PC-3 (cell line): ENCODE data around the gene TM4SF4.

Experiments
- CTCF ChIP-seq: fragments of 300-600 bp; sonication (generic); conservative IDR thresholded peaks from 2 replicates; pipeline ENCODE4 v1.5.1; 2017; ENCODE audit warnings: antibody characterized with exemption, low read depth, mild to moderate bottlenecking, low read length
- EZH2 ChIP-seq: fragments of 300-600 bp; sonication (generic); IDR thresholded peaks from one replicate; pipeline ENCODE4 v1.6.1; 2017; ENCODE audit warnings: antibody characterized with exemption, mild to moderate bottlenecking, low read length; ENCODE audit not compliant: unreplicated experiment
- EZH2phosphoT487 ChIP-seq: fragments of 300-600 bp; sonication (generic); IDR thresholded peaks from 2 replicates; pipeline ENCODE4 v1.6.1; 2018; ENCODE audit warnings: mild to moderate bottlenecking, antibody characterized with exemption, low read length, borderline replicate concordance

GRCh38 chr3:149516920-149517319 lies 42.4 kb downstream of the TM4SF4 start:
- TF ChIP-seq CTCF (no peak), EZH2 (no peak), EZH2phosphoT487 (no peak)
